HG02571 (cell line): ENCODE measurements around the gene SRC.

Source experiments
- ATAC-seq: cut with Tn5 transposase; IDR thresholded peaks from one replicate; pipeline ENCODE4 v1.9.1; 2021; ENCODE audit warnings: mild to moderate bottlenecking, moderate library complexity; ENCODE audit not compliant: unreplicated experiment

SRC gene

GRCh38 chr20:37348792-37349516 is 3.0 kb downstream of the SRC start:
- no peak for ATAC-seq

- ATAC-seq, result no peak
Observed at GRCh38 chr20:37349517-37350491, 3.9 kb downstream of the SRC start.

- ATAC-seq, result no peak
Observed at GRCh38 chr20:37350649-37351574, 5.0 kb downstream of the SRC start.

GRCh38 chr20:37351689-37352607 is 6.0 kb downstream of the SRC start:
- ATAC-seq, result no peak

GRCh38 chr20:37352608-37352980 is 6.7 kb downstream of the SRC start:
- no peak for ATAC-seq

- ATAC-seq, result no peak
Observed at GRCh38 chr20:37353285-37353849, 7.4 kb downstream of the SRC start.

GRCh38 chr20:37354210-37355195 is 8.6 kb downstream of the SRC start:
- ATAC-seq, result no peak

- no peak for ATAC-seq
Observed at GRCh38 chr20:37355252-37356180, 9.6 kb downstream of the SRC start.

- ATAC-seq, result no peak
Observed at GRCh38 chr20:37356387-37356786, 10.4 kb downstream of the SRC start.

- ATAC-seq, result no peak
Observed at GRCh38 chr20:37356961-37357371, 11.0 kb downstream of the SRC start.

GRCh38 chr20:37357481-37358365 is 11.8 kb downstream of the SRC start:
- ATAC-seq, result no peak

GRCh38 chr20:37358366-37359150 is 12.6 kb downstream of the SRC start:
- no peak for ATAC-seq

GRCh38 chr20:37359331-37359730 is 13.4 kb downstream of the SRC start:
- no peak for ATAC-seq

GRCh38 chr20:37359836-37360235 is 13.9 kb downstream of the SRC start:
- ATAC-seq, result no peak

GRCh38 chr20:37360391-37361115 is 14.6 kb downstream of the SRC start:
- ATAC-seq, result no peak
